A673 (cell line): Measurements from ENCODE around the gene BABAM2. TPM values are rescaled to one million over a fixed set of nuclear protein-coding genes. Genes with fewer than 3 reads are reported as not detected.

Experiments
- BruUV-seq: library from RNA; stranded (reverse); fragments of 400-500 nt; replicated peaks from 2 replicates; lab custom pipeline; 2021; lab: Mats Ljungman, UMichigan
- CTCF ChIA-PET: fragments of 300-600 bp; sonication (Branson Sonifier 250); formaldehyde crosslinking; loops from one replicate; lab custom pipeline; 2022; ENCODE audit warnings: antibody characterized with exemption; lab: Charles Lee
- POLR2A ChIA-PET: fragments of 300-600 bp; sonication (Branson Sonifier 250); formaldehyde crosslinking; loops from one replicate; lab custom pipeline; 2022; ENCODE audit warnings: antibody characterized with exemption; ENCODE audit not compliant: low non-redundant PET; lab: Charles Lee
- DNase-seq: peaks from one replicate; pipeline ENCODE4 v3.0.0-alpha.2; 2015; ENCODE audit warnings: low spot score
- H3K27ac ChIP-seq: fragments of 200-600 bp; sonication (generic); 2 replicates; pipeline ENCODE4 v1.5.1; 2016; ENCODE audit warnings: mixed run types, low read depth, mild to moderate bottlenecking, mixed read lengths, antibody characterized with exemption, low read length; ENCODE audit not compliant: poor library complexity, severe bottlenecking
- H3K27me3 ChIP-seq: fragments of 200-600 bp; sonication (generic); replicated peaks from 2 replicates; pipeline ENCODE4 v1.6.1; 2017; ENCODE audit warnings: mixed run types, low read depth, mild to moderate bottlenecking, mixed read lengths, antibody characterized with exemption, low read length; ENCODE audit not compliant: insufficient read depth, poor library complexity
- H3K36me3 ChIP-seq: fragments of 200-600 bp; sonication (generic); 2 replicates; pipeline ENCODE4 v1.6.1; 2016; ENCODE audit warnings: mixed run types, mild to moderate bottlenecking, mixed read lengths, antibody characterized with exemption, low read length; ENCODE audit not compliant: insufficient read depth, poor library complexity, severe bottlenecking
- H3K4me1 ChIP-seq: fragments of 200-600 bp; sonication (generic); 2 replicates; pipeline ENCODE4 v1.6.1; 2017; ENCODE audit warnings: mixed run types, mild to moderate bottlenecking, mixed read lengths, antibody characterized with exemption, low read length; ENCODE audit not compliant: insufficient read depth, poor library complexity, severe bottlenecking
- H3K4me3 ChIP-seq: fragments of 200-600 bp; sonication (generic); 2 replicates; pipeline ENCODE4 v1.5.1; 2016; ENCODE audit warnings: low read depth, mixed run types, mild to moderate bottlenecking, mixed read lengths, low read length; ENCODE audit not compliant: poor library complexity, severe bottlenecking
- H3K9me3 ChIP-seq: fragments of 200-600 bp; sonication (generic); 2 replicates; pipeline ENCODE4 v1.6.1; 2016; ENCODE audit warnings: mixed run types, low read depth, mild to moderate bottlenecking, mixed read lengths, antibody characterized with exemption, low read length; ENCODE audit not compliant: poor library complexity, severe bottlenecking
- CTCF ChIP-seq: fragments of 300-800, 200-600 bp; sonication (generic); conservative IDR thresholded peaks from 2 replicates; pipeline ENCODE4 v1.5.1; 2017; ENCODE audit warnings: low read depth, mild to moderate bottlenecking, antibody characterized with exemption, low read length, moderate library complexity, mixed read lengths
- EZH2 ChIP-seq: fragments of 200-600 bp; sonication (generic); IDR thresholded peaks from 2 replicates; pipeline ENCODE4 v1.6.1; 2017; ENCODE audit warnings: borderline replicate concordance, low read depth, mild to moderate bottlenecking, mixed read lengths, antibody characterized with exemption, low read length; ENCODE audit not compliant: poor library complexity, severe bottlenecking
- intact Hi-C: fragments of 100-400 bp; cut with micrococcal nuclease; formaldehyde crosslinking; loops from one replicate; pipeline ENCODE4 v1.10.0; 2022; ENCODE audit not compliant: unreplicated experiment
- total RNA-seq: library from RNA; stranded (reverse); gene quantifications from 2 replicates; pipeline ENCODE4 v1.2.3, GENCODE V29; 2021

The BABAM2 gene
- total RNA-seq, 1 experiment from 2014 or later, result 21.8 TPM

- no peak overlapping the region for H3K27ac ChIP-seq
- no peaks in the 10 kb centered on the region for H3K4me1 ChIP-seq
- ChIA-PET CTCF (no interaction called here), POLR2A (no interaction called here)
- no peaks in the 10 kb centered on the region for H3K36me3 ChIP-seq
- intact Hi-C loops, result no loop called here
- DNase-seq, result no peak
- no peak overlapping the region for H3K4me3 ChIP-seq
- H3K27me3 ChIP-seq, result no peaks in the 10 kb centered on the region
- TF ChIP-seq CTCF (no peak), EZH2 (no peak)
- H3K9me3 ChIP-seq, result no peaks in the 10 kb centered on the region
- BruUV-seq, result no TSS peak
Measured at GRCh38 chr2:27988718-27989117, 98.2 kb downstream of the BABAM2 start.

- Histone ChIP-seq H3K4me1 (no peaks in the 10 kb centered on the region), H3K27ac (no peak overlapping the region), H3K9me3 (no peaks in the 10 kb centered on the region), H3K36me3 (no peaks in the 10 kb centered on the region), H3K4me3 (no peak overlapping the region), H3K27me3 (no peaks in the 10 kb centered on the region)
- POLR2A ChIA-PET, result no interaction called here
- intact Hi-C loops, result no loop called here
- TF ChIP-seq EZH2 (no peak), CTCF (no peak)
- CTCF ChIA-PET, result no interaction called here
- BruUV-seq, result no TSS peak
- no peak for DNase-seq
Measured at GRCh38 chr2:27989149-27989548, 98.6 kb downstream of the BABAM2 start.

- POLR2A ChIA-PET, result no interaction called here
- Histone ChIP-seq H3K27ac (no peak overlapping the region), H3K4me3 (no peak overlapping the region), H3K9me3 (no peaks in the 10 kb centered on the region), H3K27me3 (no peaks in the 10 kb centered on the region), H3K4me1 (no peaks in the 10 kb centered on the region), H3K36me3 (no peaks in the 10 kb centered on the region)
- TF ChIP-seq EZH2, result no peak
- TF ChIP-seq CTCF, result no peak
- BruUV-seq, result no TSS peak
- intact Hi-C loops, result no loop called here
- DNase-seq, result no peak
- CTCF ChIA-PET, result no interaction called here
Measured at GRCh38 chr2:27990030-27990590, 99.6 kb downstream of the BABAM2 start.
